ENCODE data around the gene SIGLEC11. TPM values are rescaled to one million over a fixed set of nuclear protein-coding genes. Genes with fewer than 3 reads are reported as not detected.
A peak's percentile ranks its signal among the peaks of the same experiment; 100 is the strongest.

SIGLEC11 gene
- total RNA-seq, 3 donors from 2014 or later (not counting 1 experiment from before 2014, with no cell fraction given): 0.40 to 0.75 TPM; not detected in 1

- peaks cover 9 to 20% of the 10 kb centered on the region in 2 donors for H3K4me1 Mint-ChIP-seq
- peaks cover 7% of the 10 kb centered on the region for H3K4me1 ChIP-seq (ENCODE audit: control insufficient read depth, insufficient read depth, low read length)
- TF ChIP-seq CTCF (IDR thresholded peaks at IDR 0.05): no peak
- H3K9me3 Mint-ChIP-seq: no peaks in the 10 kb centered on the region
- H3K27ac Mint-ChIP-seq: no peak overlapping the region
- WGBS (ENCODE audit: insufficient coverage): 93% methylated on average over 2 of the region's 3 CpGs
- H3K27ac ChIP-seq (ENCODE audit: low read length): no peak overlapping the region
- no peaks in the 10 kb centered on the region for H3K27me3 Mint-ChIP-seq (ENCODE audit: low read depth in 2 of 2)
- H3K4me3 Mint-ChIP-seq: no peak overlapping the region
- ATAC-seq (no peak), DNase-seq (no peak)
- no peaks in the 10 kb centered on the region for H3K9me3 ChIP-seq (ENCODE audit: control insufficient read depth, insufficient read depth, low read length)
- H3K36me3 ChIP-seq (ENCODE audit: control insufficient read depth, insufficient read depth, low read length): peaks cover 43% of the 10 kb centered on the region
- H3K27me3 ChIP-seq (ENCODE audit: control insufficient read depth, insufficient read depth, low read length): no peaks in the 10 kb centered on the region
- intact Hi-C loops (cut with micrococcal nuclease): no loop called here
- H3K36me3 Mint-ChIP-seq: no peaks in the 10 kb centered on the region
- H3K4me3 ChIP-seq (ENCODE audit: low read length): no peak overlapping the region
These were observed 24.9 kb upstream of the SIGLEC11 start for GRCh38 chr19:49985871-49986270.

GRCh38 chr19:49984491-49984890, 23.5 kb upstream of the SIGLEC11 start:
- H3K36me3 ChIP-seq (ENCODE audit: control insufficient read depth, insufficient read depth, low read length): peaks cover 37% of the 10 kb centered on the region
- intact Hi-C loops (cut with micrococcal nuclease): no loop called here
- WGBS (ENCODE audit: insufficient coverage): 96% methylated on average over 11 of the region's 11 CpGs

GRCh38 chr19:49983645-49984229, 22.8 kb upstream of the SIGLEC11 start:
- ATAC-seq (peak; percentile 54 to 73 (median 60)), DNase-seq (peak; percentile 67 to 88)
- intact Hi-C loops (cut with micrococcal nuclease): loop anchor here (1.0 kb wide), 1 partner anchor 46 kb away; no protein-coding TSS in a partner anchor
- Histone ChIP-seq H3K36me3 (ENCODE audit: control insufficient read depth, insufficient read depth, low read length) (peaks cover 34% of the 10 kb centered on the region), H3K4me1 (ENCODE audit: control insufficient read depth, insufficient read depth, low read length) (peaks cover 7% of the 10 kb centered on the region), H3K27me3 (ENCODE audit: control insufficient read depth, insufficient read depth, low read length) (no peaks in the 10 kb centered on the region), H3K9me3 (ENCODE audit: control insufficient read depth, insufficient read depth, low read length) (no peaks in the 10 kb centered on the region), H3K27ac (ENCODE audit: low read length) (no peak overlapping the region), H3K4me3 (ENCODE audit: low read length) (no peak overlapping the region)
- no peaks in the 10 kb centered on the region for H3K27me3 Mint-ChIP-seq (ENCODE audit: low read depth in 2 of 2)
- 56% methylated on average over 10 of the region's 10 CpGs for WGBS (ENCODE audit: insufficient coverage)
- H3K36me3 Mint-ChIP-seq: no peaks in the 10 kb centered on the region
- peaks cover 9 to 19% of the 10 kb centered on the region in 2 donors for H3K4me1 Mint-ChIP-seq
- H3K27ac Mint-ChIP-seq: no peak overlapping the region
- no peak overlapping the region for H3K4me3 Mint-ChIP-seq
- no peaks in the 10 kb centered on the region for H3K9me3 Mint-ChIP-seq
- peak; percentile 81 for TF ChIP-seq CTCF (IDR thresholded peaks at IDR 0.05)

More at GRCh38 chr19:49984491-49984890, 23.5 kb upstream of the SIGLEC11 start:
- no peak overlapping the region for H3K4me3 Mint-ChIP-seq
- ATAC-seq (no peak), DNase-seq (no peak)
- no peaks in the 10 kb centered on the region for H3K36me3 Mint-ChIP-seq
- TF ChIP-seq CTCF (IDR thresholded peaks at IDR 0.05): no peak
- Histone ChIP-seq H3K9me3 (ENCODE audit: control insufficient read depth, insufficient read depth, low read length) (no peaks in the 10 kb centered on the region), H3K4me1 (ENCODE audit: control insufficient read depth, insufficient read depth, low read length) (peaks cover 7% of the 10 kb centered on the region), H3K27ac (ENCODE audit: low read length) (no peak overlapping the region), H3K4me3 (ENCODE audit: low read length) (no peak overlapping the region), H3K27me3 (ENCODE audit: control insufficient read depth, insufficient read depth, low read length) (no peaks in the 10 kb centered on the region)
- no peak overlapping the region for H3K27ac Mint-ChIP-seq
- H3K9me3 Mint-ChIP-seq: no peaks in the 10 kb centered on the region
- no peaks in the 10 kb centered on the region for H3K27me3 Mint-ChIP-seq (ENCODE audit: low read depth in 2 of 2)
- H3K4me1 Mint-ChIP-seq: peaks cover 9 to 20% of the 10 kb centered on the region in 2 donors
